HUES64 (cell line): Measurements from ENCODE around the gene GLE1.
"Not testable (repeated sequence)": the region's sequence is repeated elsewhere in the genome, so short reads cannot be mapped to it uniquely, and the experiment has no call there.

ENCODE experiments used
- H3K27ac ChIP-seq: 2 replicates; pipeline ENCODE4 v1.7.0; 2013; ENCODE audit warnings: low read depth, low read length, inconsistent platforms
- H3K27me3 ChIP-seq: 2 replicates; pipeline ENCODE4 v1.6.1; 2013; ENCODE audit warnings: mild to moderate bottlenecking, low read length; ENCODE audit not compliant: insufficient read depth
- H3K36me3 ChIP-seq: 2 replicates; pipeline ENCODE4 v1.6.1; 2013; ENCODE audit warnings: mild to moderate bottlenecking, low read length; ENCODE audit not compliant: insufficient read depth
- H3K4me1 ChIP-seq: 2 replicates; pipeline ENCODE4 v1.6.1; 2013; ENCODE audit warnings: mild to moderate bottlenecking, low read length, moderate library complexity; ENCODE audit not compliant: insufficient read depth
- H3K4me3 ChIP-seq: 2 replicates; pipeline ENCODE4 v1.5.1; 2013; ENCODE audit warnings: mild to moderate bottlenecking, low read length, moderate library complexity
- H3K9ac ChIP-seq: 2 replicates; pipeline ENCODE4 v1.6.1; 2013; ENCODE audit warnings: mild to moderate bottlenecking, low read depth, low read length
- H3K9me3 ChIP-seq: 2 replicates; pipeline ENCODE4 v1.6.1; 2013; ENCODE audit warnings: low read depth, low read length; ENCODE audit not compliant: insufficient read depth
- WGBS: fragments of 150-250, 120-280 bp; methylation state at CpG from one replicate; pipeline ENCODE4 v1.1.7; 2013; ENCODE audit warnings: missing lambda C conversion rate; 5-methylcytosine and 5-hydroxymethylcytosine counted together

Gene GLE1

DNA sequence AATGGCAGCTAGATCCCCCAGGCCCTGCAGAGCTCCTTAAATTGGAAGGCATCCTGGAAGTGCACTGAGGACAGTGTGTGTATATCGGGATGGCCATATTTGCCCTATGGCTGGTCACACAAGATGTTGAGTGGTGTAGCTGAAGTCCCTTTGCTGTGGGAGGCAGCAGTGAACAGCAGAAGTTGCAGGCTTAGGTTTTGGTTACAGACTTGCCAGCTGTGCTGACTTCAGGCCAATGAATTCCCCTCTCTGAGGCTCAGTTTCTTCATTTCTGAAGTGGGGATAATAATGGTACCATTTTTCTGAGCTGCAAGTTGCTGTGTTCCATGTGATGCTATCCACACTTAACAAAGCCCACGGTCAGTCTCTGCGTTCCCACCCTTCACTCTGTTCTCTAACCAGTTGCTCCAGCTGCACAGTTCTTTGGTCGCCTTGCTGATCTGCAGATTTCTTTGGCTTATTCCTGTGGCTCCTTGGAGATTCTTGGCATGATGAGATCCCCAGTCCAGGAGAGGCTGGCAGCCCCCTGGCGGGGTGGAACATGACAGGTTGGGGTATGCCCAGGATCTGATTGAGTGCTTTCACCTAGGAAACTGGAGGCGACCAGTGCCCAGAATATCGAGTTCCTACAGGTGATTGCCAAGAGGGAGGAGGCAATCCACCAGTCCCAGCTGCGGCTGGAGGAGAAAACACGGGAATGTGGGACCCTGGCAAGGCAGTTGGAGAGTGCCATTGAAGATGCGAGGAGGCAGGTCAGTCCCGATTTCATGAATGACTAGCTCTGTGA is 6.5 kb upstream of the GLE1 start:
- Histone ChIP-seq H3K4me3 (no peak overlapping the region), H3K4me1 (no peaks in the 10 kb centered on the region), H3K27ac (no peak overlapping the region), H3K27me3 (no peaks in the 10 kb centered on the region), H3K9me3 (no peaks in the 10 kb centered on the region), H3K36me3 (peaks cover 41% of the 10 kb centered on the region), H3K9ac (no peak overlapping the region)
- WGBS: 93% methylated on average over 11 of the region's 11 CpGs

GRCh38 chr9:128498911-128499310 is 5.6 kb upstream of the GLE1 start:
- no peaks in the 10 kb centered on the region for H3K9me3 ChIP-seq
- H3K4me3 ChIP-seq: no peak overlapping the region
- H3K27ac ChIP-seq: no peak overlapping the region
- peaks cover 36% of the 10 kb centered on the region for H3K36me3 ChIP-seq
- 0 out of 2 replicates have a peak, but pooled peaks cover under 1% of the 10 kb centered on the region for H3K4me1 ChIP-seq
- WGBS: 92% methylated on average over 9 of the region's 9 CpGs
- no peak overlapping the region for H3K9ac ChIP-seq
- H3K27me3 ChIP-seq: no peaks in the 10 kb centered on the region

DNA sequence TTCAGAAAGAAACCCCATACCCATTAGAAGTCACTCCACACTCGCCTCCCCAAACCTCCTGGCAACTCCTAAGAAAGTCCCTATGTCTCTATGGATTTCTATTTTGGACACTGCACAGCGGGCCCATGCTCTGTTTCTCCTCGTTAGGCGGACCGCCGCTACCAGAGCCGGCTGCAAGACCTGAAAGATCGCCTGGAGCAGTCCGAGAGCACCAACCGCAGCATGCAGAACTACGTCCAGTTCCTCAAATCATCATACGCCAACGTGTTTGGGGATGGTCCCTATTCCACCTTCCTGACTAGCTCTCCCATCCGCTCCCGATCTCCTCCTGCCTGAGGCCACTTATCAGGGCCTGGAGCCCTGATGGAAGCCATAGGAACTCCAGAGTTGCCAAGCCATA is 4.6 kb upstream of the GLE1 start:
- WGBS: 95% methylated on average over 15 of the region's 15 CpGs
- Histone ChIP-seq H3K4me3 (no peak overlapping the region), H3K9ac (no peak overlapping the region), H3K27me3 (no peaks in the 10 kb centered on the region), H3K36me3 (peaks cover 32% of the 10 kb centered on the region), H3K9me3 (no peaks in the 10 kb centered on the region), H3K4me1 (0 out of 2 replicates have a peak, but pooled peaks cover 3% of the 10 kb centered on the region), H3K27ac (no peak overlapping the region)

- H3K36me3 ChIP-seq: peaks cover 18% of the 10 kb centered on the region
- not testable (repeated sequence) for H3K9ac ChIP-seq, H3K27me3 ChIP-seq, H3K27ac ChIP-seq, H3K4me1 ChIP-seq, H3K9me3 ChIP-seq, H3K4me3 ChIP-seq
- WGBS: 93% methylated on average over 13 of the region's 14 CpGs
Measured at GRCh38 chr9:128503415-128503825, 1.1 kb upstream of the GLE1 start.

DNA sequence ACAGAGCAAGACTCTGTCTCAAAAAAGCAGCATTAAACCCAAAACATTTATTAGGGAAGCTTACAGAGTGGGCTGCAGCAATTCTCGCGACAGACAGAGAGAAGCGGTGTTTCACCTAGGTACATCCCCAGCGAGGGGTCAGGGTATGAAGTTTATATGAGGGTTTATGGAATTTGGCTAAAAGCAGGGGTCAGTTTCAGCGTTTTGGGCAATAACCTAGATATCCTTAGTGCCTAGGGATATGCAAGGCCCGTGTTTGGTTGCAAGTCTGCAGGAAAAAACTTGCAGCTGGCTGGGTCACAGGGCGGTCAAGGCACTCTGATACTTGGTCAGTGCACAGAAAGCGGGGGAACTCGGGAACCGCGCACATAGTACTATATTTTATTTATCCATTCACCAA is 649 bp upstream of the GLE1 start:
- Histone ChIP-seq H3K9me3 (no peaks in the 10 kb centered on the region), H3K27me3 (no peaks in the 10 kb centered on the region), H3K36me3 (peaks cover 14% of the 10 kb centered on the region), H3K27ac (no peak overlapping the region), H3K4me3 (peak overlapping the region; percentile 78), H3K9ac (no peak overlapping the region; the same call in 1 of the 2 replicates), H3K4me1 (peaks cover 9% of the 10 kb centered on the region)
- WGBS: 77% methylated on average over 11 of the region's 11 CpGs

- no peak overlapping the region for H3K27ac ChIP-seq
- H3K9ac ChIP-seq: peak overlapping the region; percentile 63
- peak overlapping the region; percentile 78 for H3K4me3 ChIP-seq
- peaks cover 17% of the 10 kb centered on the region; the same call in 1 of the 2 replicates for H3K36me3 ChIP-seq
- 48% methylated on average over 6 of the region's 6 CpGs for WGBS
- no peaks in the 10 kb centered on the region for H3K9me3 ChIP-seq
- peaks cover 9% of the 10 kb centered on the region for H3K4me1 ChIP-seq
- H3K27me3 ChIP-seq: no peaks in the 10 kb centered on the region
Measured at GRCh38 chr9:128505414-128505765, 871 bp downstream of the GLE1 start.

DNA sequence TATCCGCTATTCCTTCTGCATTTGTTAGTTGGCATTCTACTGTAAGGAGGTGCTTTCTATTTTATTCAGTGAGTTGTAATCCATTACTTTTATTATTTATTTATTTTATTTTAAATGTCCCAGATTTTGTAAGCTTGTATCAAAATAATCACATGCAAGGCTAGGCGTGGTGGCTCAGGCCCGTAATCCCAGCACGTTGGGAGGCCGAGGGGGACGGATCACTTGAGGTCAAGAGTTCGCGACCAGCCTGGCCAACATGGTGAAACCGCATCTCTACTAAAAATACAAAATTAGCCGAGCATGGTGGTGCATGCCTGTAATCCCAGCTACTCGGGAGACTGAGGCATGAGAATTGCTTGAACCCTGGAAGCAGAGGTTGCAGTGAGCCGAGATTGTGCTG is 1.4 kb downstream of the GLE1 start:
- H3K36me3 ChIP-seq: peaks cover 20% of the 10 kb centered on the region; the same call in 1 of the 2 replicates
- H3K27me3 ChIP-seq, H3K9ac ChIP-seq, H3K4me3 ChIP-seq, H3K27ac ChIP-seq, H3K4me1 ChIP-seq, H3K9me3 ChIP-seq: not testable (repeated sequence)
- 96% methylated on average over 12 of the region's 12 CpGs for WGBS

GRCh38 chr9:128512820-128513219 is 8.3 kb downstream of the GLE1 start:
- Histone ChIP-seq H3K9me3 (no peaks in the 10 kb centered on the region), H3K36me3 (peaks cover 35% of the 10 kb centered on the region), H3K9ac (no peak overlapping the region), H3K4me3 (no peak overlapping the region), H3K4me1 (no peaks in the 10 kb centered on the region), H3K27me3 (no peaks in the 10 kb centered on the region), H3K27ac (no peak overlapping the region)
- 95% methylated on average over 9 of the region's 9 CpGs for WGBS

- Histone ChIP-seq H3K9me3 (no peaks in the 10 kb centered on the region), H3K9ac (no peak overlapping the region), H3K27me3 (no peaks in the 10 kb centered on the region), H3K4me3 (no peak overlapping the region), H3K36me3 (peaks cover 31% of the 10 kb centered on the region), H3K4me1 (peaks cover 5% of the 10 kb centered on the region; the same call in 1 of the 2 replicates), H3K27ac (no peak overlapping the region)
- WGBS: 98% methylated on average over 6 of the region's 6 CpGs
Measured at GRCh38 chr9:128521956-128522355, 17.4 kb downstream of the GLE1 start.

DNA sequence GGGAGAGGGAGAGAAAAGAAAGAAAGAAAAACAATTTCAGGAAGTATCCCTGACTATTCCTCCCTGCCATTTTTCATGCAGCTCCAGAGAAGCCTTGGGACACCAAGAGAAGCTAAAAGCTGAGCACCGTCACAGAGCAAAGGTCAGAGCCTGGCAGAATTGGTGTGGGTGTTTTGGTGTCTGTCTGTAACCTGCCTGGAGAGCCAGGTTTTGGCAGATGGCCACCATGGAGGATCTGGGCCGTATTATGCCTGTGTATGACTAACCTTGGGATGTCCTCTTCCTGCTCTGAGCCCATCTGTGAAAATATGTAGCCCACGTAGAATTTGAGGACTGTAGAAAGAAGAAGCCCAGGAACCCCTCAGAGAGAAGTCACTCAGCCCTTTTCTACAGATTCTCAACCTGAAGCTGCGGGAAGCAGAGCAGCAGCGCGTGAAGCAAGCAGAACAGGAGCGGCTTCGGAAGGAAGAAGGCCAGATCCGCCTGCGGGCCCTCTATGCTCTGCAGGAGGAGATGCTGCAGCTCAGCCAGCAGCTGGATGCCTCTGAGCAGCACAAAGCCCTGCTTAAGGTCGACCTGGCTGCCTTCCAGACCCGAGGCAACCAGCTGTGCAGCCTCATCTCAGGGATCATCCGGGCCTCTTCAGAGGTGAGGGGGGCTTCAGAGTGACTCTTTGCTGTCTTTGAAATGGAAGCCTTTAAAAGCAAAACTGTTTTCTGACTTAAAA is 18.8 kb downstream of the GLE1 start:
- no peaks in the 10 kb centered on the region for H3K9me3 ChIP-seq
- peaks cover 31% of the 10 kb centered on the region for H3K36me3 ChIP-seq
- H3K27ac ChIP-seq: peak overlapping the region; percentile 35; the same call in 1 of the 2 replicates
- 68% methylated on average over 13 of the region's 13 CpGs for WGBS
- H3K4me1 ChIP-seq: peaks cover 5% of the 10 kb centered on the region; the same call in 1 of the 2 replicates
- 0 out of 2 replicates have a peak overlapping the region, but pooled peaks have one; percentile 36 for H3K9ac ChIP-seq
- H3K4me3 ChIP-seq: no peak overlapping the region
- no peaks in the 10 kb centered on the region for H3K27me3 ChIP-seq

- WGBS: 93% methylated on average over 2 of the region's 2 CpGs
- H3K27me3 ChIP-seq: no peaks in the 10 kb centered on the region
Measured at GRCh38 chr9:128526720-128527119, 22.2 kb downstream of the GLE1 start.

More at GRCh38 chr9:128526720-128527119, 22.2 kb downstream of the GLE1 start:
- Histone ChIP-seq H3K27ac (no peak overlapping the region), H3K4me1 (peaks cover 5% of the 10 kb centered on the region; the same call in 1 of the 2 replicates), H3K9ac (no peak overlapping the region), H3K4me3 (no peak overlapping the region), H3K36me3 (peaks cover 44% of the 10 kb centered on the region), H3K9me3 (no peaks in the 10 kb centered on the region)
